Kidney (tissue), 14 donors: Measurements from ENCODE around the gene DPP10. TPM values are rescaled to one million over a fixed set of nuclear protein-coding genes. Genes with fewer than 3 reads are reported as not detected.

Source experiments
- DNase-seq, 5 donors: peaks; one replicate each; pipeline ENCODE4 v3.0.0-alpha.2; 2013 to 2020
- FAIRE-seq: peaks from 2 replicates; lab custom pipeline; 2012; peaks lifted over from hg19 to GRCh38; lab: Jason Lieb, UNC
- H3K27ac ChIP-seq, 2 donors: one replicate each; pipeline ENCODE4 v1.7.0; 2013; ENCODE audit warnings: low read depth in 2 of 2, low read length in 2 of 2, inconsistent platforms in 1 of 2
- H3K27me3 ChIP-seq: one replicate; pipeline ENCODE4 v1.7.1; 2013; ENCODE audit warnings: low read length, inconsistent platforms; ENCODE audit not compliant: control insufficient read depth, insufficient read depth
- H3K36me3 ChIP-seq, 3 donors: one replicate each; pipeline versions ENCODE4 v1.7.0 to v1.7.1; 2013; ENCODE audit warnings: low read length in 3 of 3, control low read depth in 1 of 3, inconsistent platforms in 1 of 3; ENCODE audit not compliant: insufficient read depth in 3 of 3, control insufficient read depth in 2 of 3
- H3K4me1 ChIP-seq, 3 donors: one replicate each; pipeline versions ENCODE4 v1.7.0 to v1.7.1; 2013; ENCODE audit warnings: low read length in 3 of 3, inconsistent platforms in 1 of 3, low read depth in 1 of 3; ENCODE audit not compliant: control insufficient read depth in 2 of 3, insufficient read depth in 2 of 3
- H3K4me3 ChIP-seq, 3 donors: one replicate each; pipeline versions ENCODE4 v1.7.0 to v1.8.1; 2013; ENCODE audit warnings: low read length in 3 of 3, control low read depth in 1 of 3, inconsistent platforms in 1 of 3
- H3K9ac ChIP-seq, 3 donors: one replicate each; pipeline versions ENCODE4 v1.7.0 to v1.7.1; 2013; ENCODE audit warnings: low read length in 3 of 3, control low read depth in 1 of 3, inconsistent platforms in 1 of 3
- H3K9me3 ChIP-seq, 3 donors: one replicate each; pipeline versions ENCODE4 v1.7.0 to v1.7.1; 2013; ENCODE audit warnings: low read length in 3 of 3, control low read depth in 1 of 3, inconsistent platforms in 1 of 3; ENCODE audit not compliant: control insufficient read depth in 2 of 3, insufficient read depth in 1 of 3
- CTCF ChIP-seq: IDR thresholded peaks from 3 replicates; pipeline ENCODE4 v1.5.1; 2012; ENCODE audit warnings: mild to moderate bottlenecking, moderate library complexity, borderline replicate concordance; ENCODE audit not compliant: insufficient read depth; ENCODE audit errors: extremely low read depth
- intact Hi-C: fragments of 100-400 bp; cut with DNase I; formaldehyde crosslinking; loops from one replicate; pipeline ENCODE4 v1.11.1; 2022
- polyA plus RNA-seq: library from polyadenylated mRNA; stranded (reverse); fragments of 350-450 nt; fragmentation: Illumina TruSeq; extraction: RNeasy Lipid Tissue Mini Kit (QIAGEN cat#74804); gene quantifications from one replicate; pipeline ENCODE4 v1.2.3, GENCODE V29; 2014; ENCODE audit warnings: low read depth, low replicate concordance; ENCODE audit not compliant: insufficient read depth
- total RNA-seq: library from RNA; stranded (reverse); fragmentation: NEBNext Ultra II Directional; extraction: Animal tissue kit (Norgen Biotek cat#: 25700); gene quantifications from one replicate; pipeline ENCODE4 v1.2.1, GENCODE V29; 2021
- donor health status: control.
- donor health status: control.
- donor health status: control.
- donor health status: control.
- donor health status: control.
- donor health status: DM: yes; HTN: yes; CAD: no.
- donor health status: Normal renal cell carcinoma (clear cell type).

The DPP10 gene
- total and polyA plus RNA-seq, 2 donors from 2014 or later, result 0.67 TPM; not detected in 1

- TF ChIP-seq CTCF, result no peak
- DNase-seq (no peak), FAIRE-seq (no peak)
- Histone ChIP-seq H3K9ac (no peak overlapping the region), H3K4me3 (no peak overlapping the region), H3K4me1 (no peaks in the 10 kb centered on the region), H3K36me3 (no peaks in the 10 kb centered on the region), H3K27me3 (no peaks in the 10 kb centered on the region), H3K9me3 (no peaks in the 10 kb centered on the region), H3K27ac (no peak overlapping the region)
- intact Hi-C loops, result no loop called here
These were observed 766.2 kb downstream of the DPP10 start for GRCh38 chr2:115208493-115209164.

- intact Hi-C loops, result no loop called here
- no peak for FAIRE-seq
- Histone ChIP-seq H3K36me3 (no peaks in the 10 kb centered on the region), H3K4me1 (no peaks in the 10 kb centered on the region), H3K9me3 (no peaks in the 10 kb centered on the region), H3K27me3 (no peaks in the 10 kb centered on the region), H3K9ac (no peak overlapping the region), H3K4me3 (no peak overlapping the region), H3K27ac (no peak overlapping the region)
- DNase-seq, result no peak
- no peak for TF ChIP-seq CTCF
These were observed 771.6 kb downstream of the DPP10 start for GRCh38 chr2:115214050-115214449.

GRCh38 chr2:115219296-115219695 is 776.9 kb downstream of the DPP10 start:
- Histone ChIP-seq H3K4me3 (no peak overlapping the region), H3K36me3 (no peaks in the 10 kb centered on the region), H3K4me1 (no peaks in the 10 kb centered on the region), H3K27me3 (no peaks in the 10 kb centered on the region), H3K27ac (no peak overlapping the region), H3K9me3 (no peaks in the 10 kb centered on the region), H3K9ac (no peak overlapping the region)
- intact Hi-C loops, result no loop called here
- no peak for FAIRE-seq
- DNase-seq, result no peak
- TF ChIP-seq CTCF, result no peak

GRCh38 chr2:115234186-115234585 is 791.7 kb downstream of the DPP10 start:
- no peak for TF ChIP-seq CTCF
- FAIRE-seq (no peak), DNase-seq (no peak)
- Histone ChIP-seq H3K27me3 (no peaks in the 10 kb centered on the region), H3K27ac (no peak overlapping the region), H3K36me3 (no peaks in the 10 kb centered on the region), H3K4me1 (no peaks in the 10 kb centered on the region), H3K4me3 (no peak overlapping the region), H3K9me3 (no peaks in the 10 kb centered on the region), H3K9ac (no peak overlapping the region)
- intact Hi-C loops, result no loop called here
